HG03039 (cell line): ENCODE data around the gene MNT.

ENCODE experiments used
- ATAC-seq: cut with Tn5 transposase; IDR thresholded peaks from one replicate; pipeline ENCODE4 v1.9.1; 2021; ENCODE audit warnings: mild to moderate bottlenecking, moderate library complexity; ENCODE audit not compliant: unreplicated experiment

Gene MNT

GRCh38 chr17:2418572-2418971 is 17.7 kb upstream of the MNT start:
- no peak for ATAC-seq

- no peak for ATAC-seq
Observed at GRCh38 chr17:2416010-2416734, 15.3 kb upstream of the MNT start.

GRCh38 chr17:2415081-2415480 is 14.2 kb upstream of the MNT start:
- no peak for ATAC-seq

DNA sequence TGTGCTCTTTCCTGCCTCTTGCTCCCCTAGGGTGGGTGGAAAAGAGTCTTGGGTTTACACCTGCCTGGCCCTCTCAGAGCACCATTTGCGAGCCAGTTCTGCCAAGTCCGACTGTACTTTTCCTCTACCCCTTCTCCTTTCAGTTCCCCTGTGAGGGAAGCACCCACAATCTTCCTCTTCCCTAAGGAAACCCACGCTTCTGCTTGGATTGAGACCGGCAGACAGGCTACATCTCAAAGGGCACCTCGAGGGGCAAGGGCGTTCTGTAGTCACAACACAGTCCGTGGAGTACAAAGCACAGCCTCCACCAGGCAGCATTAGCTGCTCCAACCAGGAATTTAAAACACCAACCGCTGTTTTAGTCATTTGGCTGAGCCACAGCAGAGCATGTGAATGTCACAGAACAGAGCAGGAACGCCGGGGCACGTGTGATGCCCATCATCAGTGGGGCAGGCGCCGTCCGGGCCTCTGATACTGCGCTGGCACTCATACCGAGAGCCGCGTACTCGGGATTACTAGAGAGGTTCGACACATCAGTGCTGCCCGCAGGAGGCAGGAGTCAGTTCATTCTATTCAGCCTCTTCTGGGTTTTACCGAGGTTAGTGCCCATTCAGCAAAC is 13.7 kb upstream of the MNT start:
- ATAC-seq: no peak

DNA sequence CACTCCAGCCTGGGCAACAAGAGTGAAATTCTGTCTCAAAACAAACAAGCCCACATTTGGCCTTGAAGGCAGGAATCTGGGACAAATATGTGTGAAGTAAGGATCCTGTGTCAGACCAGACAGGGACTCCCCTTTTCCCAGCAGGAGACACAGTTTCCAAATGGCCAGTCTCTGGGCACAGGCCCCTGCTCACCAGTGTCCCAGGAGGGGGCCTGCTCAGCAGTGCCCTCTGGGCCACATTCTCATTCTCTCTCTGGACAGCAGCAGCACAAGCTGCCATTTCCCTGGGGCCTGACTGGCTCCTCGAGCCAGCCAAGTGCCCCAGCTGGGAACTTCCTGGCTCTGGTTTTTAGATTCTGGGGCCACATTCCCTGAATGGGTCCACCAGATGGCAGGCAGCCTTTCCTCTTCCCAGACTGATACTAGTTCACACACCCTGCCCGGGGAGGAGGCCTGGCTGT is 11.7 kb upstream of the MNT start:
- ATAC-seq: no peak

DNA sequence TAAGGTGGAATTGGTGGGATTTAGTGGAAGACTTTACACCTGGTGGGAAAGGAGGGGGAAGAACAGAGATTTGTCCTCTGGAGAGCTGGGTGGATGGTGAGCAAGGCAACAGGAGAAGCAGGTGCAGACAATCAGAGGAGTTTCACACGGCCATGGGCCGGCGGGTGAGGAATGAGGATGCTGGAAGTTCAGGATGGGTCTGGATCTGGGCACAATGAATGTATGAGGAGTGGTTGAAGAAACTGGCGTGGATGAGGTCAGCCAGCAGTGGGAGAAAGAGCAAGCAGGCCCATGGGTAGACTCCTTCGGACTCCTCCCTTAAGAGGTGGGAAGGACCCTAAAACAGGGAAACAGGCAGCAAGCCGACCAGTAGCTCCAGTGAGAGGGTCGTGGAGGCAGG is 10.1 kb upstream of the MNT start:
- no peak for ATAC-seq

DNA sequence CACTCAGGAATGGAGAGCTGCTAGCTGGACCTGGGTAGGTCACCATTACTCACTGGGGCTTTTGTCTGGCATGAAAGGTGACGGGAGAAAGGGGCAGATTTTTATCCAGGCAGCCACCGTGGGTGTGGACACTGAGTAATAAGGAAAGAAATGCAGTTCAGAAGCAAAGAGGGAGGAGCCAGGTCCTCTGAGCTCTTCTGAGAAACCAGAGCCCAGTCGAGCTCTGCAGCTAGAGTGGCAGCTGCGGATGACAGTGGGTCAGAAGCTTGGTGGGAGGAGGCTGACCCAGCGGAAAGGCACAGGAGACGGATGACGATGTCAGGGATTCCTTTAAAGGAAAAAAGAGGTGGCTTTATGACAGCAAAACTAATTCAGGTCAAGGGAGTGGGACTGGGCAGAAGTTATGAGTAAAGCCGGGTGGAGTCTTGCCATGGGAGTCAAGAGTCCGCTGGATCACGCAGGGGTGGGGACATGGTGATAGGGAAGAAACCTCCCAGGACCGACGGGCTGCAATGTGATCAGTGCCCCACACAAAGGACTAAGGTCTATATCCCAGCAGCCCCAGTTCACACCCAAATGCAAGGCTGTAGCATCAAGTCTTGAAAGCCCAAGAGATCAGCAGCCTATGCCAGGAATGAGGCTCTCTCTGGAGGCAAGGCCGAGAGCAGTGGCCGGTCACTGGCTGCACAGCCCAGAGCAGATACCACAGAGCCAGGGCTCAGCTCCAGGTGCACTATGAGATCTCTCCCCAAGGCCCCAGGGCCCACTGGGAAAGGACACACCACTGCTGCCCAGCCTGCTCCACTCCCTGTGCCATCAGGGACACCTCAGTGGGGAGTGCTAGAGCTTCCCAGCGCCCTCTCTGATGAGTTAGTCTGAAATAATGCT is 6.3 kb upstream of the MNT start:
- ATAC-seq: no peak

- no peak for ATAC-seq
Observed at GRCh38 chr17:2406271-2406902, 5.5 kb upstream of the MNT start.

GRCh38 chr17:2405247-2405926 is 4.5 kb upstream of the MNT start:
- ATAC-seq: no peak

DNA sequence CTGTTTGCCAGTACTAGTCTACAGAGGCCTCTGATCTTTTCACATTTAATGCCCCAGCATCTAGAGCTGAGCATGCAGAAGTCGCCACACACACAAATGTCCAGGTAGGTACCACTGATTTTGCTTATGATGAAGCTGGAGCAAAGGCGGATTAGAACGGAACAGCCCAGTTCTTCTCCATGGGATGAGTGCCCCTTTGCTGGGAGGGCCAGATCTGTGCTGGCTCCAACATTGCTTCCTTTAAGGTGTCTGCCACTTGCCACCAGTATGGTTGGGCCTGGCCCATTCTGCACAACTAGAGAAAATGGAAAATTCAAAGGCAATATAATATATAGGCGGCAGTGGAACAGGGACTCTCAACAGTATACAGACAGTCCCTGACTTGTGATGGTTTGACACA is 2.2 kb upstream of the MNT start:
- ATAC-seq: no peak

DNA sequence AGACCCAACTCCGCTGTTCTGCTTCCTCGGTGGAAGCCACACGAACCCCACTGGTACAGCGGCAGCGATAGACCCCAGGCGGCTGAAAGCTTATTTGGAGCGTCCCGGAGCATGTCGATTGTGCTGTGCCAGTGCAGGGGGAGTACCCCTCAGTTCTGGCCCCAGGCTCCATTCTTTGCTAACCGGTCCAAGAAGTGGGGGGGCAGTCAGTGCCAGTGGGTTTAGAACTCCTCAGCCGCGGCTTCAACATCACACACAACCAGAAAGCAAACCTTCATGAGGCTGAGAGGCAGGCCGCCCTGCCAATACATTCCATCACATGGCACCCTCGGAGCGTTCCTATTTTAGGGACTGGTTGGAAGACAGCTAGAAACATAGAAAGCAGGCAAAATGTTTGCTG is 1.7 kb upstream of the MNT start:
- no peak for ATAC-seq

DNA sequence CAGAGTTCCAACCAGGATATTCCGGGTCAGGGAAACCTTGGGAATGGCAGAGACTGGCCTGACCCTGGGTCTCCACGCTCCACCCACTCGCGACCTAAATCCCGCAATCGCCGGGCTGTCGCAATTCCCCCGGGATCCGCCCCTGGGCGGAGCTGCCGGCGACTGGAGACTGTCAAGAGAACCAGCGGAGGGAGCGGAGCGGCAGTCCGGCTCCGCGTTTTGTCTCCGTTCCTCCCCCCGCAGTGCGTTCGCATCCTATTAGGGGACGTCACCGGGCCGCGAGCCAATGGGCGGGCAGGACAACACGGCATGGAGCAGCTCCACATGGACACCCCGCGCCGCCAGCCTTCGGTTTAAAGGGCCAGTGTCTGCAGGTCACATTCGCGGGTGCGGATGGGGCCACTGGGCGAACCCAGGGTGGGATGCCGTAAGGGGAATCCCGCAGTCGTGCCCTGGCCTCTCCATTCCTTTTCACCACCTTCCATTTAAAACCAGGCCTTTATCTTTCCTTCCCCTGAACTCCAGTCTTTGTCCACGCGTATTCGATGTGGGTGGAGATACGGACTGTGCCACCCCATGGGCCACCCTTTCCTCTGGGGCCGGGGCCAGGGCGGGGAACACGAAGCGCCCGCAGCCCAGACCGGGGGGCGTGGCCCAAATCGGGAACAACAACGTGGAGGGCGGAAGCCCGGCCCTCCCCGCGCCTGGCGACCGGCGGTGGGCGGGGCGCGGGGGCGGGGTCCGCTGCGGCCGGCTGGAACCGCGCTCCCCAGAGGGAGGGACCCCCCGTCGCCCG is 764 bp upstream of the MNT start:
- peak; percentile 45 for ATAC-seq

DNA sequence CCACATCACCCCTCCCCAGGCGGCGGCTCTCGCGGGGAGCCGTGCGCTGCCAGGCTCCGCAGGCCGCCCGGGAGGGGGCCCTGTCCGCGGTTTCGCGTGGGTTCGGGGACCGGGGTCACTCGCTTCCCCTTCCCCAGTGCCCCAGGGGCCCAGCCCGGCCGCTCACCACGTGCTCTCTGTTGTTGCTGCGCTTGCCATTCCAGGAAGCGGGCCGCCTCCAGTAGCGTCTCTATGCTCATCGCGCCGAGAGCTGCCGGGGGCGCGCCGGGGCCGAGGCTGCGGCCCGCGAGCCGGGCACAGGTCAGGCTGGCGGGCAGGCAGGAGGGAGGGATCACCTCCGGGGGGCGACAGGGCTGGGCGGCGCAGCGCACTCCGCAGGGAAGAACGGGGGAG is 390 bp downstream of the MNT start:
- ATAC-seq: no peak

DNA sequence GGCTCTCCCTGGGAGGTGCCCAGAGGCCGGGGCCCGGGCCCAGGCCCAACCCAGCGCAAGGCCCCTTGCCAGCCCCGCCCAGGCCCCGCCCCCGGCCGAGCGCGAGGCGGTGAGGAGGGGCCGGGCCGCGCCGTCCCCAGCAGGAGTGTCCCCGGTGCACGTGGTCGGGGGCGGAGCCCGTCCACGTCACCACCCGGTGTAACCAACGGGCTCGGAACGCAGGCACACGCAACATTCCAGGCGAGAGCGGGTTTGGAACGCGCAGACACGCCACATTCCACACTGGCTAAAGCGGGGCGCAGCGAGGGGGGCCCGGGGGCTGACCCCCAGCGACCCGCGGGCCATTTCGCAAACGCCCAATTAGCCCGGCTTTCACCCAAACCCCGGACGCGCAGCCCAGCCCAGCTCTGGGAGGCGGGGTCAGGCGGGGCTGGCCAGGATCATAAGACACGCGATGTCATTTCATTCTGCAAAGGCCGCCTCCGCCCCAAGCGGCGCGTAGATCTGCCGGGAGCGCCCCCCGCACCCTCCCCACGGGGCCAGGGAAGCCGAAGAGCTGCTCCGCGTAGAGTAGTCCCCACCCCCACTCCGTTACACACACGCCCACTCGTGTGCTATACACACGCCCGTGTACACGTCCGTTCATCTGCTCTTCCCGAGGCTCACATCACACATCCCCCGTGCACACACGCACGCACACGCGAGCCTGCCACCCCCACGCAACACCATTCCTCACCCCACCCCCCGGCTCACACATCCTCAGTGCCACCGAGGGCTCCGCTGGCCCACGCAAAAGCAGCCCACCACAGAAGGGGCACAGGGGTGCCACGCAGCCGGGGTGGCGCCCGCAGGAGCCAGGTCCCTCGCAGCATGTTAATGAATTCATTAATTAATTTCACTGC is 1.0 kb downstream of the MNT start:
- peak; percentile 28 for ATAC-seq

DNA sequence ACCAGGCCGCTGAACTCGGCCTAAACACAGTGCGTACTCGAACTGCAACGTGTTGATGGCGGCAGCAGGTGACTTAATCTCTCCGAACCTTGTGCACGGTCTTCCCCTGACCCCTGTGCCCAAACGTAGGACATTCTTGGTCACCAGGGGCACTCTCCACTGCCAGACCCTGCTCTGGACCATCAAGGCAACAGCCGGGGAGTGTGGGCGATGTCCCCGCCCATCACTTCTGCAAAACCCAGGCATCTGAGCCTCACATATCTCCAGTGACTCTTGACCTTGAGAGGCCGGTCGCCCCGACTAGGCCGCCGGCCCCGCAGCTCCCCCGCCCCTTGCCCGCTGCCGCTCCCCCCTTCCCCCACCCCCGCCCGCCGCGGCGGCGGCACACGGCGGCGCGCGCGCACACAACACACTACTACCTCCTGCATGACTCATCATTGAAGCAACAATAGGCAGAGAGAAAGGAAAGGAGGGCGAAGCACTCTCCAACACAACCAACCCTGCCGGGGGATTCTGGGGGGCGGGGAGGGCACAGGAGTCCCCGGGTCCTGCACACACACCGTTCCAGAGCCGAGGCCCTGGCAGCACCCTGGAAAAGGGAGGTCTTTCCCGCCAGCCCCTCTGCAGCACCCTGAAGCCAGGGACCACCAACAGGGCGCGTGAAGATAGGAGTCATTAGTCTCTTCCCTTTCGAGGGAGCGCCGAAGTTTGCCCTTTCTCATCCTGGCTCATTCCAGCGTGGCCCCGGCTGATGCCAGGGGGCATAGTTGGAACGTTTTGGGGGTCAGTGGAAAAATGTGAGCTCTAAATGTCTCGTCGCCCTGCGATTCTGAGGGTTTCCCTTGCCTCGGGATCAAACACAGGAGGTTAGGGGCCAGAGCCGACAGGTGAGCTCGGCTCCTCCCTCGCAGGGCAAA is 1.9 kb downstream of the MNT start:
- no peak for ATAC-seq

GRCh38 chr17:2398182-2398581 is 2.7 kb downstream of the MNT start:
- ATAC-seq: no peak

DNA sequence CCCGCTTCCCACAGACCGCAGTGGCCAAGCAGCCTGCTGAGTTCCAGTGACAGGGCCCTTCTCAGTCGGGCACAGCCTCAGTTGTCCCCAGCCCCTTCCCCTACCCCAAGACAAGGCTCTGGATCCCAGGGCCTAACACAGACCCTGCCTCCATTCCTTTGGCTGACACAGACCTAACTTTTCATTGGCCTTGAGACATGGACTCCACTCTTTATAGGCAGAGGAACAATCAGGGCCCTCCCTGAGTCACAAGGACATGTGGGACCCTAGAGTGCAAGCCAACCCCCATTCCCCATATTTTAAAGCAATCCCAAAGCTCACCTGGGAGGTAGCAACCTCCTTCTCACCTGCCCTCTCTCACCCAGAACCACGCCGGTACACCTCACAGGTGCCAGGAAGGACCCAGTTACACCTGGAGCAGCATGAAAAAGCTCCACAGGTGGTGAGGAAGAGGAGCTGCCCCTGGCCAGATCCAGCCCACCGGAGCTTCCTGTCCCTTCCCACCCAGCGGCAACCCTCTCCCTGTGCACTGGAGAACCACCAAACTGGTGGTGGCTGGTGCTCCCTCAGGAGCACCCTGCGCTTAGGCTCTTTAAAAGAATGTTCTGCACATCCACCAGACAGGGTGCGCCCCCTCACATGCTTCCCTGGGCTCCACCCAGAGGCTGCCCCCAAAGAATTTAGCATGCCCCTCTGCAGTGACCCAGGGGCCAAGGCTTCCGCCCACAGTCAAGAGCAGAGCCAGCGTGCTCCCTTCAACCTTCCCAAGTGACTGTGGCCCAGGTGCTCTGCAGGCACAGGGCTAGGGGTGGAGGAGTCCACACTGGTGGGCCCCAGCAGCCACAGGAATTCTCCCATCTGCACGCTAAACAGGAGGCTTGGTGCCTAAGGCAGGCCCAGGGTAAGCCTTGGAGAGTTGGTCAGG is 3.4 kb downstream of the MNT start:
- no peak for ATAC-seq
